Effector memory CD8-positive, alpha-beta T cell (primary cell): ENCODE measurements around the gene KREMEN1.

Experiments
- ATAC-seq: fragments of 150-1000 bp; cut with Tn5 transposase; replicated peaks from 2 replicates; pipeline ENCODE4 v1.10.0; 2021; ENCODE audit warnings: mild to moderate bottlenecking, moderate library complexity
- DNase-seq, 3 experiments: peaks; one replicate each; pipeline ENCODE4 v3.0.0; 2021
- H3K27ac Mint-ChIP-seq, 2 donors: one replicate each; pipeline ENCODE4 v1.8.0; 2022; ENCODE audit warnings: mild to moderate bottlenecking in 2 of 2, mixed read lengths in 2 of 2, moderate library complexity in 2 of 2
- H3K27me3 Mint-ChIP-seq, 2 donors: one replicate each; pipeline ENCODE4 v1.8.0; 2022; ENCODE audit warnings: mixed read lengths in 2 of 2
- H3K36me3 Mint-ChIP-seq: one replicate; pipeline ENCODE4 v1.8.0; 2022; ENCODE audit warnings: mild to moderate bottlenecking, moderate library complexity, mixed read lengths; ENCODE audit not compliant: insufficient read depth
- H3K4me1 Mint-ChIP-seq, 2 donors: one replicate each; pipeline ENCODE4 v1.8.0; 2022; ENCODE audit warnings: low read depth in 2 of 2, mixed read lengths in 2 of 2
- H3K4me3 Mint-ChIP-seq, 2 donors: one replicate each; pipeline ENCODE4 v1.8.0; 2022; ENCODE audit warnings: mild to moderate bottlenecking in 2 of 2, mixed read lengths in 2 of 2, moderate library complexity in 2 of 2
- H3K9me3 Mint-ChIP-seq, 2 donors: one replicate each; pipeline ENCODE4 v1.8.0; 2022; ENCODE audit warnings: mixed read lengths in 2 of 2

KREMEN1 gene

GRCh38 chr22:29175312-29175835, 102.5 kb downstream of the KREMEN1 start:
- no peak for ATAC-seq

DNA sequence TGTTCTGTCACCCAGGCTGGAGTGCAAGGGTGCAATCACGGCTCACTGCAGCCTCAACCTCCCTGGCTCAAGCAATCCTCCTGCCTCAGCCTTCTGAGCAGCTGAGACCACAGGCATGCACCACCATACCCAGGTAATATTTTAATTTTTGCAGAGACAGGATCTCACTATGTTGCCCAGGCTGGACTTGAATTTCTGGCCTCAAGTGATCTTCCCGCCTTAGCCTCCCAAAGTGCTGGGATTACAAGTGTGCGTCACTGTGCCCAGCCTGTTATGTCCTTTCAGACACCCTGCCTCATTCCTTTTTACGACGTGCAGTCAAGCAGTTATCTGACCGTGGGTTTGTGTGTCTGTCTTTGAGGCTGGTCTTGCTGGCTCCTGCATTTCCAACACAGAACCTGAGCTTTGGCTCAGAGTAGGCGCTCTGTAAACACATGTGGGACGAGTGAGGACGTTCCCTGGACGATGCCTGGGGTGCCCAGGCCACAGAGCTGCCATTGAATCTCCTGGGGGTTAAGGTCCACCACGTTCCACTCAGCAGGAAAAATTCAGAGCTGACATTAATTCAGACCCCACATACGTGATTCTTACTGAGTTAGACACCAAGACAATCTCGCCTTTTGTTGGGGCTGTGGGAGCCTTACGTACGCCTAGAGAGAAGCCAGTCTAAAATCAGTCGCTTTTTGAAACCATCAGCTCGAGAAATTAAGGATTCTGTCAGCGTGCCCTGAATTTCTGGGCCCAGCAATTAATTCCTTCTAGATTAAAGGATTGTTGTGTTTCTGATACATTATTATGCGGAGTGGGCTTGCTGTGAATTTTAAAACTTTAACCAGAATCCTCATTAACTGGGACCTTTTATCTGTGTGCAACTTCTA, 111.4 kb downstream of the KREMEN1 start:
- no peak overlapping the region for H3K27ac Mint-ChIP-seq
- H3K4me1 Mint-ChIP-seq: no peaks in the 10 kb centered on the region
- no peaks in the 10 kb centered on the region for H3K9me3 Mint-ChIP-seq
- no peak overlapping the region for H3K4me3 Mint-ChIP-seq
- H3K27me3 Mint-ChIP-seq: peaks cover 0 to 6% of the 10 kb centered on the region in 2 donors
- H3K36me3 Mint-ChIP-seq: no peaks in the 10 kb centered on the region
- ATAC-seq (no peak), DNase-seq (no peak)

More at GRCh38 chr22:29175312-29175835, 102.5 kb downstream of the KREMEN1 start:
- Mint-ChIP-seq H3K4me3 (no peak overlapping the region), H3K4me1 (no peaks in the 10 kb centered on the region), H3K27ac (no peak overlapping the region), H3K9me3 (peaks cover 4 to 15% of the 10 kb centered on the region in 2 donors), H3K27me3 (peaks cover 0 to 7% of the 10 kb centered on the region in 2 donors), H3K36me3 (no peaks in the 10 kb centered on the region)
- DNase-seq: no peak

DNA sequence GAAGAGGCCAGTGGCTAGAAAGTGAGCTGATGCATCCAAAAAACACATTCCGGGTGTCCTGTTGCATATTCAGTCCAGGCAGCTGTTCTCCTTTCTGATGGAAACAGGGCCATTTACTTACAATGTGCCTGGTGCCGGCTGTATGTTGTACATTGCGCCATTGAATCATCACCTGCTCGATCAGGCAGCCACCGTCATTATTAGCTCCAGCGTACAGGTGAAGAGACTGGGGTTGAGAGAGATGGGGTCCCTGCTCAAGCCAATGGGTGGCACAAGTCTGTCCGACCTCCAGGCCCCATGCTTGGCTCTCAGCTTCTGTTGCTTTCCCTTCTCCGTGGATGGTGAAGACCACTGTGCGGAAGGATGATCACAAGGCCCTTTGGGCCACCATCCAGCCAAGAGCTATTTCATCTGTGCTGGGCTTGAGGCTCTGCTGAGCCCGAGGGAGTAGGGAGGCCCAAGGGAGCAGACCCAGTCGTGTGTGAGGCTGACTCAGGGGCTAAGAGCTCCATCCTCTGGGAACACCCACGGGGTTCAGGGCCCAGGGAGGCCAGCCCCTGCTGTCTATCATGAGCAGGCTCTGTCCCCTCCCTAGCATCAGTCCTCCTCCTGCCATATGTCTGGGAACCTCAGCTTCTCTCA, 112.1 kb downstream of the KREMEN1 start:
- peaks cover 0 to 6% of the 10 kb centered on the region in 2 donors for H3K27me3 Mint-ChIP-seq
- no peaks in the 10 kb centered on the region for H3K36me3 Mint-ChIP-seq
- DNase-seq (no peak), ATAC-seq (no peak)
- H3K4me1 Mint-ChIP-seq: no peaks in the 10 kb centered on the region
- H3K9me3 Mint-ChIP-seq: no peaks in the 10 kb centered on the region
- no peak overlapping the region for H3K27ac Mint-ChIP-seq
- H3K4me3 Mint-ChIP-seq: no peak overlapping the region

GRCh38 chr22:29186302-29186701, 113.5 kb downstream of the KREMEN1 start:
- Mint-ChIP-seq H3K27me3 (peaks cover 0 to 6% of the 10 kb centered on the region in 2 donors), H3K4me1 (no peaks in the 10 kb centered on the region), H3K4me3 (no peak overlapping the region), H3K9me3 (no peaks in the 10 kb centered on the region), H3K27ac (no peak overlapping the region), H3K36me3 (no peaks in the 10 kb centered on the region)
- no peak for ATAC-seq
- DNase-seq: no peak

DNA sequence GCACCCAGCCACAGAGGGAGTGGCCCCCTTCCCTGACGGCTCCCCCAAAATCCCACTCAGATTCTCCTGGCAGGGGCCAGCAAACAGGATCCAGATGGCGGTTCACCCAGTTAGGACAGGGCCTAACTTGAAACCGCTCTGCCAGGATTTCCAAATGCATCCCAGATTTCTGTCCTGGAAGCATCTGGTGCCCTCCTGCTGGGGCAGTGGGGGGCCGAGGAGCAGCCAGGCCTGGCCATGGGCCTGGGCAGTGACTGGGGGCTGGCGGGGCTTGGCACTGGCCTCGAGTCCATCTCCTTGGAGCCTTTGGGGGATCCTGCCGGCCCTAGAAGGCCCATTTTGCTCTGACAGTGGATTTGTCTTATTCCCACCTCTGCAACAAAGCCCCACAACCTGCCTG, 115.0 kb downstream of the KREMEN1 start:
- no peak overlapping the region for H3K27ac Mint-ChIP-seq
- ATAC-seq: no peak
- no peaks in the 10 kb centered on the region for H3K36me3 Mint-ChIP-seq
- no peak for DNase-seq
- H3K4me3 Mint-ChIP-seq: no peak overlapping the region
- H3K9me3 Mint-ChIP-seq: no peaks in the 10 kb centered on the region
- H3K4me1 Mint-ChIP-seq: no peaks in the 10 kb centered on the region
- H3K27me3 Mint-ChIP-seq: peaks cover 0 to 6% of the 10 kb centered on the region in 2 donors

DNA sequence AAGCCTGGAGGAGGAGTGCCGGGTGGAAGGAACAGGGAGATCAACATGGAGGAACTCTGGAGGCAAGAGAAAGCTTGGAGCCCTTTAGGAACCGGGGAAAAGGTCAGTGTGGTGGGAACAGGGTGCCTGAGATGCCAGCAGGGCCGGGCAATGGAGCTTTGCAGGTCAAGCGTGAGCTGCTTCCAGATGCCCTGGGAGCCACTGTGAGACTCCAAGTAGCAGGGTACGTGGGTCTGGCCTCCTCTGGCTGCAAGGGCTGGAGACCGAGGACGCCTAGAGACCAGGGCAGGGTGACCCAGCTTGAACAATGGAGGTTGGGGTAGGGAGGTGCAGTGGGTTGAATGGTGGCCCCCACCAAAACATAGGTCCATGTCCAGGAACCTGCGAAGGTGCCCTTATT, 117.2 kb downstream of the KREMEN1 start:
- Mint-ChIP-seq H3K27ac (no peak overlapping the region), H3K9me3 (no peaks in the 10 kb centered on the region), H3K4me1 (no peaks in the 10 kb centered on the region), H3K36me3 (no peaks in the 10 kb centered on the region), H3K4me3 (no peak overlapping the region), H3K27me3 (peaks cover 0 to 6% of the 10 kb centered on the region in 2 donors)
- DNase-seq (no peak), ATAC-seq (no peak)

DNA sequence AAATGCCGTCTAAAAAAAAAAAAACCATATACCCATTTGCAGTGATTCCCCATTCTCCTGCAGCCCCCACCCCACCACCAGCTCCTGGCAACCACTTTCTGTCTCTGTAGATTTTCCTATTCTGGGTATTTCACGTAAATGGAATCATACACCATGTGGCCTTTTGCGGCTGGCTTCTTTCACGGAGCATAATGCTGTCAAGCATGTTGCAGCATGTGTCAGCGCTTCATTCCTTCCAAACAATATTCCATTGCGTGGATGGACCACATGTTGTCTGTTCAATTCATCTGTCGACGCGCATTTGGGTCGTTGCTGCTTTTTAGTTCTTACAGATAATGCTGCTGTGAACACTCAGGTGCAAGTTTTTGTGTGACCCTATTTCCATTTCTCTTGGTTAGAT, 118.1 kb downstream of the KREMEN1 start:
- Mint-ChIP-seq H3K27me3 (peaks cover 0 to 6% of the 10 kb centered on the region in 2 donors), H3K27ac (no peak overlapping the region), H3K9me3 (no peaks in the 10 kb centered on the region), H3K36me3 (no peaks in the 10 kb centered on the region), H3K4me3 (no peak overlapping the region), H3K4me1 (no peaks in the 10 kb centered on the region)
- ATAC-seq (no peak), DNase-seq (no peak)

DNA sequence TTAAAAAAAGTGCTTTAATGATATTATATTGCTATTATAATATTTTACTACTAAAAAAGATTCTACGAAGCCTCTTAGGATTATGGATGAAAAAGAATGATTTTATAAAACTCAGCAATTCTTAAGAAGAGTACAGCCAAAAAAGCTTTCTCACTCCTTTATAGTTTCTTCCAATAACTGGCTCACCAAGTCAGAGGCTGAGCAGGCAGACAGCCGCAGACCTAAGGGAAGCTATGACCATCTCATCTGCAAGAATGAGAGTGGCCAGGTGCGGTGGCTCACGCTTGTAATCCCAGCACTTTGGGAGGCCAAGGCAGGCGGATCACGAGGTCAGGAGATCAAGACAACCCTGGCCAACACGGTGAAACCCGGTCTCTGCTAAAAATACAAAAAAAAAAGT, 120.2 kb downstream of the KREMEN1 start:
- Mint-ChIP-seq H3K4me1 (no peaks in the 10 kb centered on the region), H3K36me3 (peaks cover 2% of the 10 kb centered on the region), H3K4me3 (no peak overlapping the region), H3K27ac (no peak overlapping the region), H3K27me3 (peaks cover 0 to 6% of the 10 kb centered on the region in 2 donors), H3K9me3 (no peaks in the 10 kb centered on the region)
- ATAC-seq: no peak
- no peak for DNase-seq

- H3K36me3 Mint-ChIP-seq: peaks cover 4% of the 10 kb centered on the region
Measured at GRCh38 chr22:29194184-29194583, 121.3 kb downstream of the KREMEN1 start.

DNA sequence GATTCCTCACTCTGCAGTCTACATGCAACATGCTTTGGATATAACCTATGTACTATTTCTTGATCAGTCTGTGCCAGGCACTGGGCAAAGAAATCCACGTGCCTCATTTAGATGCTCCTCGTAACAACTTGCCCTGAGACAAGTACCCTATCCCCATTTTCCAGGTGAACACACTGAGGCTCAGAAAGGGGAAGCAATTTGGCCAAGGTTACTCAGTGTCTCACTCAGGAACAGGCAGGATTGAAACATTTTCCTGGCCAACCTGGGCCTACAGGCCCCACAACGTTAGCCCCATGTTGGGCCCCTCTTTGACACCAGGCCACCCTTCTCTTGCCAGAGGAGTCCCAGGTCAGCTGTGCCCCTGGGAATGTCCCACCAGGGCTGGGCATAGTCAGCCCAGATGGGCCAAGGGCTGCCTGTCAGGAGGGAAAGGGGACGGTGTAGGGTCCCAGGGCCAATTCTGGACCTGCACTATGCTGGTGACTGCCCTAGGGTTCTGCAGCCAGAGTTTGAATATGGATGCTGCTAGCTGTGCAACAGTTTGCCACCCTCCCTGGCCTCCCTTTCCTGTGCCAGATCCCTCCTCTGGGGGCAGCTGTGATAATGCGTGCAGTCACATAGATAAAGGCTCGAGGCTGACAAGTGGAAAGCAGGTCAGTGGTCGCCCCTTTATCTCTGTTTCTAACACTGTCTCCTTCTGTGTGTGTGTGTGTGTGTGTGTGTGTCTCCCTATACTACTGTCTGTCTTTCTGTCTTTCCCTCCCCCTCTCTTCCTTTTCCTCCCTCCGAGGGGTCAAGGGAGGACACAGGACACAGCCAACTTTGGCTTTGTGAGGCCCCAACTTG, 122.5 kb downstream of the KREMEN1 start:
- Mint-ChIP-seq H3K27ac (no peak overlapping the region), H3K4me1 (no peaks in the 10 kb centered on the region), H3K27me3 (no peaks in the 10 kb centered on the region), H3K9me3 (no peaks in the 10 kb centered on the region), H3K36me3 (peaks cover 4% of the 10 kb centered on the region), H3K4me3 (no peak overlapping the region)
- ATAC-seq (no peak), DNase-seq (no peak)

More at GRCh38 chr22:29194184-29194583, 121.3 kb downstream of the KREMEN1 start:
- H3K27me3 Mint-ChIP-seq: no peaks in the 10 kb centered on the region
- no peaks in the 10 kb centered on the region for H3K9me3 Mint-ChIP-seq
- no peak for DNase-seq
- H3K4me3 Mint-ChIP-seq: no peak overlapping the region
- no peaks in the 10 kb centered on the region for H3K4me1 Mint-ChIP-seq
- no peak overlapping the region for H3K27ac Mint-ChIP-seq
- ATAC-seq: no peak

- Mint-ChIP-seq H3K9me3 (no peaks in the 10 kb centered on the region), H3K4me3 (no peak overlapping the region), H3K4me1 (peaks cover 0 to 2% of the 10 kb centered on the region in 2 donors), H3K36me3 (peaks cover 4% of the 10 kb centered on the region), H3K27me3 (no peaks in the 10 kb centered on the region), H3K27ac (no peak overlapping the region)
- ATAC-seq: no peak
- DNase-seq: no peak
Measured at GRCh38 chr22:29195964-29196666, 123.3 kb downstream of the KREMEN1 start.

DNA sequence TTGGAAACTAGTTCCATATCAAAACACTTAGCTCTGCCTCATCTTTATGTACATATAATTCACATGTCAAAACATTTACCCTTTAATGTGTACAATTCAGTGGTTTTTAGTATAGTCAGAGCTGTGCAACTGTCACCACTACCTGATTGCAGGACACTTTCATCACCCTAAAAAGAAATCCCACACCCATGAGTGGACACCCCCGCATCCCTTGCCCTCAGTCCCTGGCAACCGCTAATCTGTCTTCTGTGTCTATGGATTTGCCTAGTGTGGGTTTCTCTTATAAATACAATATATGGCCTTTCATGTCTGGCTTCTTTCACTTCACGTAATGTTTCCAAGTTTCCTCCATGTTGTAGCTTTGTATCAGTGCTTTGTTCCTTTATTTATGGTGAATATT, 124.3 kb downstream of the KREMEN1 start:
- H3K9me3 Mint-ChIP-seq: no peaks in the 10 kb centered on the region
- H3K36me3 Mint-ChIP-seq: peaks cover 4% of the 10 kb centered on the region
- no peak for ATAC-seq
- no peak overlapping the region for H3K4me3 Mint-ChIP-seq
- no peak overlapping the region for H3K27ac Mint-ChIP-seq
- H3K4me1 Mint-ChIP-seq: peaks cover 6 to 8% of the 10 kb centered on the region in 2 donors
- no peak for DNase-seq
- H3K27me3 Mint-ChIP-seq: no peaks in the 10 kb centered on the region

DNA sequence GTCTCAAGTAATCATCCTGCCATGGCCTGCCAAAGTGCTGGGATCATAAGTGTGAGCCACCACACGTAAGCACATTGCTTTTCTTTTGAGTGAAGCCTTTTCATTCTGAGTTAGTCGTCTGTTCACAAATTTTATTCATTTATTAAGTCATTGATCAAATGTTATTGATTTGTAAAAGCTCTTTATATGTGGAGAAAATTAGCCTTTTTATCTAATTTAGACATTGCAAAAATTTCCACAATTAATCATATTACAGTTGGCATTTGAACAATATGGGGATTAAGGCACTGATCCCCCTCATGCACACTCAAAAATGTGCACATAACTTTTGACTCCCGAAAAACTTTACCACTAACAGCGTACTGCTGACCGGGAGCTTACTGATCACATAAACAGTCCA, 125.4 kb downstream of the KREMEN1 start:
- Mint-ChIP-seq H3K9me3 (no peaks in the 10 kb centered on the region), H3K4me3 (no peak overlapping the region), H3K36me3 (peaks cover 4% of the 10 kb centered on the region), H3K27ac (no peak overlapping the region), H3K27me3 (no peaks in the 10 kb centered on the region), H3K4me1 (peaks cover 13 to 20% of the 10 kb centered on the region in 2 donors)
- ATAC-seq (no peak), DNase-seq (no peak)
